Stomach (tissue), 4 donors: ENCODE measurements around the gene PRKAA1.

ENCODE experiments used
- EP300 ChIP-seq: sonication (generic); formaldehyde crosslinking; IDR thresholded peaks from one replicate; pipeline ENCODE4 v1.6.1; 2017; ENCODE audit warnings: antibody characterized with exemption
- POLR2A ChIP-seq, 4 donors: fragments of 450-650 bp; IDR thresholded peaks; one replicate each; pipeline ENCODE4 v1.6.1; 2016; ENCODE audit warnings: antibody characterized with exemption in 4 of 4, control low read depth in 2 of 4, mild to moderate bottlenecking in 1 of 4, moderate library complexity in 1 of 4
- POLR2AphosphoS5 ChIP-seq, 3 donors: sonication (generic); formaldehyde crosslinking; IDR thresholded peaks; one replicate each; pipeline ENCODE4 v1.6.1; 2016; ENCODE audit warnings: antibody characterized with exemption in 3 of 3
- TF ChIP-seq, protein P1 (sequence below), 7 experiments: fragments of 450-650 bp in 4 of 7; fragments of 200-600 bp in 3 of 7; sonication (generic) in 3 of 7; IDR thresholded peaks; one replicate each; pipeline ENCODE4 v1.5.1; 2016 to 2019; ENCODE audit warnings: antibody characterized with exemption in 7 of 7, control low read depth in 2 of 7, mild to moderate bottlenecking in 1 of 7

- TF ChIP-seq, protein P1, sequence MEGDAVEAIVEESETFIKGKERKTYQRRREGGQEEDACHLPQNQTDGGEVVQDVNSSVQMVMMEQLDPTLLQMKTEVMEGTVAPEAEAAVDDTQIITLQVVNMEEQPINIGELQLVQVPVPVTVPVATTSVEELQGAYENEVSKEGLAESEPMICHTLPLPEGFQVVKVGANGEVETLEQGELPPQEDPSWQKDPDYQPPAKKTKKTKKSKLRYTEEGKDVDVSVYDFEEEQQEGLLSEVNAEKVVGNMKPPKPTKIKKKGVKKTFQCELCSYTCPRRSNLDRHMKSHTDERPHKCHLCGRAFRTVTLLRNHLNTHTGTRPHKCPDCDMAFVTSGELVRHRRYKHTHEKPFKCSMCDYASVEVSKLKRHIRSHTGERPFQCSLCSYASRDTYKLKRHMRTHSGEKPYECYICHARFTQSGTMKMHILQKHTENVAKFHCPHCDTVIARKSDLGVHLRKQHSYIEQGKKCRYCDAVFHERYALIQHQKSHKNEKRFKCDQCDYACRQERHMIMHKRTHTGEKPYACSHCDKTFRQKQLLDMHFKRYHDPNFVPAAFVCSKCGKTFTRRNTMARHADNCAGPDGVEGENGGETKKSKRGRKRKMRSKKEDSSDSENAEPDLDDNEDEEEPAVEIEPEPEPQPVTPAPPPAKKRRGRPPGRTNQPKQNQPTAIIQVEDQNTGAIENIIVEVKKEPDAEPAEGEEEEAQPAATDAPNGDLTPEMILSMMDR (IDR thresholded peaks at IDR 0.05), result no peak
- TF ChIP-seq POLR2A (IDR thresholded peaks at IDR 0.05) (no peak), POLR2AphosphoS5 (IDR thresholded peaks at IDR 0.05) (peak in 1 of 3 donors; percentile 15), EP300 (no peak)
Measured at GRCh38 chr5:40781843-40782409, 16.2 kb downstream of the PRKAA1 start.
